T-helper 17 cell (primary cell): ENCODE results near the gene UBE2L5. TPM values are rescaled to one million over a fixed set of nuclear protein-coding genes. Genes with fewer than 3 reads are reported as not detected.

ENCODE experiments used
- ATAC-seq: fragments of 150-1000 bp; cut with Tn5 transposase; 2 replicates; pipeline ENCODE4 v1.10.0; 2021; ENCODE audit warnings: mild to moderate bottlenecking, moderate library complexity
- DNase-seq, 3 donors: peaks; one replicate each; pipeline versions ENCODE4 v3.0.0 to v3.0.0-alpha.2; 2020 to 2021
- H3K9me3 ChIP-seq: one replicate; pipeline ENCODE4 v1.7.0; 2013; ENCODE audit warnings: low read length, mild to moderate bottlenecking; ENCODE audit not compliant: control insufficient read depth, poor library complexity, severe bottlenecking
- H3K27ac Mint-ChIP-seq: one replicate; pipeline ENCODE4 v1.8.0; 2022; ENCODE audit warnings: mild to moderate bottlenecking, moderate library complexity, mixed read lengths
- H3K27me3 Mint-ChIP-seq: one replicate; pipeline ENCODE4 v1.8.0; 2022; ENCODE audit warnings: mixed read lengths
- H3K36me3 Mint-ChIP-seq: one replicate; pipeline ENCODE4 v1.8.0; 2022; ENCODE audit warnings: low read depth, mixed read lengths
- H3K4me1 Mint-ChIP-seq: one replicate; pipeline ENCODE4 v1.8.0; 2022; ENCODE audit warnings: mild to moderate bottlenecking, mixed read lengths
- H3K4me3 Mint-ChIP-seq: one replicate; pipeline ENCODE4 v1.8.0; 2022; ENCODE audit warnings: mild to moderate bottlenecking, moderate library complexity, mixed read lengths
- total RNA-seq, 4 donors: library from RNA in 2 of 4; stranded (reverse) in 2 of 4; gene quantifications; one replicate each; pipeline ENCODE4 v1.2.3 and lab custom pipeline; 2022 to 2026

The UBE2L5 gene
- total RNA-seq, 2 donors from 2014 or later, result not detected

GRCh38 chr13:30394751-30395191 lies 27.5 kb upstream of the UBE2L5 start:
- H3K4me1 Mint-ChIP-seq, result peaks cover 25% of the 10 kb centered on the region
- H3K4me3 Mint-ChIP-seq, result peak overlapping the region; percentile 97
- no peaks in the 10 kb centered on the region for H3K9me3 ChIP-seq
- ATAC-seq (peak; percentile 76), DNase-seq (no peak)
- no peaks in the 10 kb centered on the region for H3K36me3 Mint-ChIP-seq
- no peaks in the 10 kb centered on the region for H3K27me3 Mint-ChIP-seq
- H3K27ac Mint-ChIP-seq, result peak overlapping the region; percentile 98

- ATAC-seq (peak; percentile 86), DNase-seq (peak; percentile 40 to 53 (median 51))
- no peaks in the 10 kb centered on the region for H3K9me3 ChIP-seq
- Mint-ChIP-seq H3K36me3 (no peaks in the 10 kb centered on the region), H3K27ac (peak overlapping the region; percentile 98), H3K4me3 (peak overlapping the region; percentile 97), H3K4me1 (peaks cover 24% of the 10 kb centered on the region), H3K27me3 (no peaks in the 10 kb centered on the region)
These were observed 26.8 kb upstream of the UBE2L5 start for GRCh38 chr13:30395192-30396158.

GRCh38 chr13:30396434-30397075 lies 25.7 kb upstream of the UBE2L5 start:
- Mint-ChIP-seq H3K27ac (peak overlapping the region; percentile 98), H3K4me1 (peaks cover 24% of the 10 kb centered on the region), H3K27me3 (no peaks in the 10 kb centered on the region), H3K4me3 (peak overlapping the region; percentile 12), H3K36me3 (no peaks in the 10 kb centered on the region)
- DNase-seq (no peak), ATAC-seq (peak; percentile 49)
- no peaks in the 10 kb centered on the region for H3K9me3 ChIP-seq

- no peaks in the 10 kb centered on the region for H3K9me3 ChIP-seq
- ATAC-seq (no peak), DNase-seq (no peak)
- Mint-ChIP-seq H3K4me3 (no peak overlapping the region), H3K4me1 (peaks cover 21% of the 10 kb centered on the region), H3K27ac (no peak overlapping the region), H3K36me3 (no peaks in the 10 kb centered on the region), H3K27me3 (no peaks in the 10 kb centered on the region)
These were observed 23.7 kb upstream of the UBE2L5 start for GRCh38 chr13:30398601-30399072.

GRCh38 chr13:30400376-30400775 lies 21.9 kb upstream of the UBE2L5 start:
- Mint-ChIP-seq H3K27ac (no peak overlapping the region), H3K27me3 (no peaks in the 10 kb centered on the region), H3K36me3 (no peaks in the 10 kb centered on the region), H3K4me3 (no peak overlapping the region), H3K4me1 (peaks cover 10% of the 10 kb centered on the region)
- ATAC-seq (no peak), DNase-seq (no peak)
- no peaks in the 10 kb centered on the region for H3K9me3 ChIP-seq

- no peaks in the 10 kb centered on the region for H3K9me3 ChIP-seq
These were observed 20.9 kb upstream of the UBE2L5 start for GRCh38 chr13:30401347-30401746.

GRCh38 chr13:30403456-30403855 lies 18.8 kb upstream of the UBE2L5 start:
- no peaks in the 10 kb centered on the region for H3K27me3 Mint-ChIP-seq
- H3K9me3 ChIP-seq, result no peaks in the 10 kb centered on the region
- DNase-seq (no peak), ATAC-seq (no peak)
- no peak overlapping the region for H3K4me3 Mint-ChIP-seq
- no peak overlapping the region for H3K27ac Mint-ChIP-seq
- peaks cover 7% of the 10 kb centered on the region for H3K4me1 Mint-ChIP-seq
- H3K36me3 Mint-ChIP-seq, result no peaks in the 10 kb centered on the region

More at GRCh38 chr13:30401347-30401746, 20.9 kb upstream of the UBE2L5 start:
- H3K27ac Mint-ChIP-seq, result no peak overlapping the region
- no peak for ATAC-seq
- peaks cover 4% of the 10 kb centered on the region for H3K4me1 Mint-ChIP-seq
- H3K27me3 Mint-ChIP-seq, result no peaks in the 10 kb centered on the region
- no peak for DNase-seq
- no peak overlapping the region for H3K4me3 Mint-ChIP-seq
- H3K36me3 Mint-ChIP-seq, result no peaks in the 10 kb centered on the region

- Mint-ChIP-seq H3K27ac (no peak overlapping the region), H3K36me3 (no peaks in the 10 kb centered on the region), H3K4me1 (peaks cover 7% of the 10 kb centered on the region), H3K27me3 (no peaks in the 10 kb centered on the region), H3K4me3 (no peak overlapping the region)
- no peak for ATAC-seq
- no peak for DNase-seq
- H3K9me3 ChIP-seq, result no peaks in the 10 kb centered on the region
These were observed 18.1 kb upstream of the UBE2L5 start for GRCh38 chr13:30404207-30404606.

GRCh38 chr13:30406779-30407416 lies 15.4 kb upstream of the UBE2L5 start:
- Mint-ChIP-seq H3K27me3 (no peaks in the 10 kb centered on the region), H3K4me3 (peak overlapping the region; percentile 43), H3K27ac (peak overlapping the region; percentile 89), H3K4me1 (peaks cover 17% of the 10 kb centered on the region), H3K36me3 (no peaks in the 10 kb centered on the region)
- DNase-seq (no peak), ATAC-seq (no peak)
- no peaks in the 10 kb centered on the region for H3K9me3 ChIP-seq

GRCh38 chr13:30408319-30409101 lies 13.8 kb upstream of the UBE2L5 start:
- H3K27ac Mint-ChIP-seq, result peak overlapping the region; percentile 89
- no peaks in the 10 kb centered on the region for H3K36me3 Mint-ChIP-seq
- H3K9me3 ChIP-seq, result no peaks in the 10 kb centered on the region
- H3K4me1 Mint-ChIP-seq, result peaks cover 23% of the 10 kb centered on the region
- ATAC-seq (peak; percentile 95), DNase-seq (peak; percentile 83 to 90 (median 85))
- H3K4me3 Mint-ChIP-seq, result peak overlapping the region; percentile 72
- no peaks in the 10 kb centered on the region for H3K27me3 Mint-ChIP-seq

GRCh38 chr13:30409886-30410704 lies 12.2 kb upstream of the UBE2L5 start:
- ATAC-seq (no peak), DNase-seq (no peak)
- no peaks in the 10 kb centered on the region for H3K27me3 Mint-ChIP-seq
- no peaks in the 10 kb centered on the region for H3K9me3 ChIP-seq
- H3K4me3 Mint-ChIP-seq, result no peak overlapping the region
- H3K27ac Mint-ChIP-seq, result no peak overlapping the region
- H3K36me3 Mint-ChIP-seq, result no peaks in the 10 kb centered on the region
- peaks cover 27% of the 10 kb centered on the region for H3K4me1 Mint-ChIP-seq

- no peaks in the 10 kb centered on the region for H3K36me3 Mint-ChIP-seq
- H3K9me3 ChIP-seq, result no peaks in the 10 kb centered on the region
- no peak overlapping the region for H3K27ac Mint-ChIP-seq
- no peak overlapping the region for H3K4me3 Mint-ChIP-seq
- H3K27me3 Mint-ChIP-seq, result no peaks in the 10 kb centered on the region
- H3K4me1 Mint-ChIP-seq, result peaks cover 34% of the 10 kb centered on the region
- DNase-seq, result no peak
- no peak for ATAC-seq
These were observed 11.6 kb upstream of the UBE2L5 start for GRCh38 chr13:30410705-30411125.
